Gastroesophageal sphincter (tissue), 3 donors: ENCODE measurements around the gene MYLK.

Source experiments
- CTCF ChIP-seq, 4 experiments: fragments of 200-600 bp in 2 of 4; fragments of 450-650 bp in 2 of 4; sonication (generic) in 1 of 4; IDR thresholded peaks; one replicate each; pipeline ENCODE4 v1.5.1; 2017 to 2019; ENCODE audit warnings: antibody characterized with exemption in 4 of 4, mild to moderate bottlenecking in 2 of 4, moderate library complexity in 2 of 4
- POLR2A ChIP-seq, 2 donors: fragments of 450-650 bp; IDR thresholded peaks; one replicate each; pipeline ENCODE4 v1.6.1; 2017; ENCODE audit warnings: antibody characterized with exemption in 2 of 2, mild to moderate bottlenecking in 2 of 2, moderate library complexity in 1 of 2

DNA sequence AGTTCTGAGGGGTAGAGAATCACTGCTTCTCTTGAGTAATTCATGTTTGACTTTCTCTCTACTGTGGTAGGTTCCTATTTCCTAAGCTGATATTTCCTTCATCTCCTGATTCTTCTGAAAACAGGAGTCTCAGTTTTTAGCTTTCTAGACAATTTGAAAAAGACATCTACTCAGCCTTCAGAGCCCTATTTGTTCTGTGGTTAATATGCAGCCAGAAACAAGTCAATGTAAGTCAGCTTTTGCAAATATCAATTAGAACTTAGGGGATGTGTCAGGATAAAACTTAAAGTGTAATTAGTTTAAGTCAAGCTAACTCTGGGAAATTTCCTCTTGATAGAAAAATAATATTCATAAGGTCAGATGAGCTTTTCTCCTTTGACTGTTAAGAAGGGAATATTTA, 277.6 kb downstream of the MYLK start:
- TF ChIP-seq CTCF (IDR thresholded peaks at IDR 0.05) (no peak), POLR2A (IDR thresholded peaks at IDR 0.05) (no peak)
